ENCODE measurements around the gene TOMM70. TPM values are rescaled to one million over a fixed set of nuclear protein-coding genes. Genes with fewer than 3 reads are reported as not detected.

TOMM70 gene
- total and polyA plus RNA-seq, 8 donors, result 12.9 to 95.6 (median 24.3) TPM

GRCh38 chr3:100429187-100429716 lies 28.4 kb upstream of the TOMM70 start:
- no peak for DNase-seq
- Histone ChIP-seq H3K4me3 (no peak overlapping the region), H3K27ac (no peak overlapping the region), H3K4me1 (peaks cover 0 to 14% (median 0%) of the 10 kb centered on the region in 4 donors), H3K27me3 (no peaks in the 10 kb centered on the region), H3K36me3 (peaks cover 0 to 4% (median 0%) of the 10 kb centered on the region in 4 donors), H3K9me3 (peaks cover 0 to 3% (median 0%) of the 10 kb centered on the region in 4 donors)
- intact Hi-C loops (cut with DNase I; ENCODE audit: low total_unique reads), result no loop called here
- 84 to 96% (median 90%) methylated on average over 2 of the region's 2 CpGs for WGBS, 5 donors
- TF ChIP-seq CTCF (IDR thresholded peaks at IDR 0.05) (no peak), EP300 (IDR thresholded peaks at IDR 0.05) (no peak), POLR2AphosphoS5 (IDR thresholded peaks at IDR 0.05) (no peak), POLR2A (IDR thresholded peaks at IDR 0.05) (no peak)

GRCh38 chr3:100427699-100428098 lies 26.8 kb upstream of the TOMM70 start:
- no peak overlapping the region for H3K4me3 ChIP-seq
- no peaks in the 10 kb centered on the region for H3K36me3 ChIP-seq
- no peaks in the 10 kb centered on the region for H3K27me3 ChIP-seq
- WGBS, 5 donors, result 19 to 47% (median 24%) methylated on average over 2 of the region's 2 CpGs
- DNase-seq, result peak in 1 of 2 donors; percentile 45
- TF ChIP-seq EP300 (IDR thresholded peaks at IDR 0.05), result no peak
- intact Hi-C loops (cut with DNase I; ENCODE audit: low total_unique reads), result no loop called here
- H3K9me3 ChIP-seq, result no peaks in the 10 kb centered on the region
- H3K27ac ChIP-seq, result no peak overlapping the region
- peaks cover 0 to 14% (median 0%) of the 10 kb centered on the region in 4 donors for H3K4me1 ChIP-seq

GRCh38 chr3:100426067-100426682 lies 25.3 kb upstream of the TOMM70 start:
- no peak for TF ChIP-seq POLR2A (IDR thresholded peaks at IDR 0.05)
- no peak overlapping the region for H3K27ac ChIP-seq
- 52 to 57% (median 55%) methylated on average over 8 of the region's 8 CpGs for WGBS, 5 donors
- no peak overlapping the region for H3K4me3 ChIP-seq
- intact Hi-C loops (cut with DNase I; ENCODE audit: low total_unique reads), result no loop called here
- no peak for DNase-seq
- no peaks in the 10 kb centered on the region for H3K9me3 ChIP-seq
- peaks cover 0 to 14% (median 0%) of the 10 kb centered on the region in 4 donors for H3K4me1 ChIP-seq
- H3K27me3 ChIP-seq, result no peaks in the 10 kb centered on the region
- H3K36me3 ChIP-seq, result no peaks in the 10 kb centered on the region

GRCh38 chr3:100425316-100425715 lies 24.4 kb upstream of the TOMM70 start:
- no peak for TF ChIP-seq CTCF (IDR thresholded peaks at IDR 0.05)
- TF ChIP-seq POLR2AphosphoS5 (IDR thresholded peaks at IDR 0.05), result no peak
- TF ChIP-seq POLR2A (IDR thresholded peaks at IDR 0.05), result no peak
- no peak for TF ChIP-seq EP300 (IDR thresholded peaks at IDR 0.05)
- H3K27me3 ChIP-seq, result no peaks in the 10 kb centered on the region
- peaks cover 0 to 14% (median 0%) of the 10 kb centered on the region in 4 donors for H3K4me1 ChIP-seq
- WGBS, 5 donors, result 24 to 53% (median 28%) methylated on average over 1 of the region's 1 CpG
- H3K4me3 ChIP-seq, result no peak overlapping the region
- intact Hi-C loops (cut with DNase I; ENCODE audit: low total_unique reads), result no loop called here
- DNase-seq, result no peak
- H3K36me3 ChIP-seq, result no peaks in the 10 kb centered on the region
- no peak overlapping the region for H3K27ac ChIP-seq
- no peaks in the 10 kb centered on the region for H3K9me3 ChIP-seq

GRCh38 chr3:100424261-100424660 lies 23.4 kb upstream of the TOMM70 start:
- Histone ChIP-seq H3K27ac (no peak overlapping the region), H3K4me3 (no peak overlapping the region), H3K9me3 (no peaks in the 10 kb centered on the region), H3K36me3 (no peaks in the 10 kb centered on the region), H3K27me3 (no peaks in the 10 kb centered on the region), H3K4me1 (peaks cover 0 to 14% (median 0%) of the 10 kb centered on the region in 4 donors)
- 84 to 97% (median 95%) methylated on average over 2 of the region's 2 CpGs for WGBS, 5 donors
- TF ChIP-seq POLR2A (IDR thresholded peaks at IDR 0.05), result no peak
- no peak for TF ChIP-seq EP300 (IDR thresholded peaks at IDR 0.05)
- no peak for TF ChIP-seq CTCF (IDR thresholded peaks at IDR 0.05)
- DNase-seq, result no peak
- intact Hi-C loops (cut with DNase I; ENCODE audit: low total_unique reads), result no loop called here
